ENCODE data around the gene CDRT4. TPM values are rescaled to one million over a fixed set of nuclear protein-coding genes. Genes with fewer than 3 reads are reported as not detected.

CDRT4 gene
- polyA plus RNA-seq, 1 experiment, result 4.1 TPM

- Histone ChIP-seq H3K27ac (ENCODE audit: low read depth, low read length) (no peak overlapping the region), H3K9me3 (ENCODE audit: control insufficient read depth, insufficient read depth, low read length) (no peaks in the 10 kb centered on the region), H3K4me3 (ENCODE audit: low read depth, low read length) (no peak overlapping the region), H3K27me3 (ENCODE audit: control insufficient read depth, insufficient read depth, low read length) (no peaks in the 10 kb centered on the region)
- no peak for DNase-seq (ENCODE audit: low read depth, low spot score)
- TF ChIP-seq, protein P1, sequence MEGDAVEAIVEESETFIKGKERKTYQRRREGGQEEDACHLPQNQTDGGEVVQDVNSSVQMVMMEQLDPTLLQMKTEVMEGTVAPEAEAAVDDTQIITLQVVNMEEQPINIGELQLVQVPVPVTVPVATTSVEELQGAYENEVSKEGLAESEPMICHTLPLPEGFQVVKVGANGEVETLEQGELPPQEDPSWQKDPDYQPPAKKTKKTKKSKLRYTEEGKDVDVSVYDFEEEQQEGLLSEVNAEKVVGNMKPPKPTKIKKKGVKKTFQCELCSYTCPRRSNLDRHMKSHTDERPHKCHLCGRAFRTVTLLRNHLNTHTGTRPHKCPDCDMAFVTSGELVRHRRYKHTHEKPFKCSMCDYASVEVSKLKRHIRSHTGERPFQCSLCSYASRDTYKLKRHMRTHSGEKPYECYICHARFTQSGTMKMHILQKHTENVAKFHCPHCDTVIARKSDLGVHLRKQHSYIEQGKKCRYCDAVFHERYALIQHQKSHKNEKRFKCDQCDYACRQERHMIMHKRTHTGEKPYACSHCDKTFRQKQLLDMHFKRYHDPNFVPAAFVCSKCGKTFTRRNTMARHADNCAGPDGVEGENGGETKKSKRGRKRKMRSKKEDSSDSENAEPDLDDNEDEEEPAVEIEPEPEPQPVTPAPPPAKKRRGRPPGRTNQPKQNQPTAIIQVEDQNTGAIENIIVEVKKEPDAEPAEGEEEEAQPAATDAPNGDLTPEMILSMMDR (IDR thresholded peaks at IDR 0.05; ENCODE audit: low read depth, low read length), result no peak
- POLR2A ChIA-PET, result no interaction called here
- CTCF ChIA-PET, result no interaction called here
Observed at GRCh38 chr17:15403276-15403939, 64.0 kb downstream of the CDRT4 start.

GRCh38 chr17:15399443-15399842, 68.0 kb downstream of the CDRT4 start:
- CTCF ChIA-PET, result interaction anchor here (1.3 kb wide), 1 partner anchor 37 kb away, joined by 3 read pairs; no protein-coding TSS in a partner anchor
- Histone ChIP-seq H3K27me3 (ENCODE audit: control insufficient read depth, insufficient read depth, low read length) (no peaks in the 10 kb centered on the region), H3K4me3 (ENCODE audit: low read depth, low read length) (no peak overlapping the region), H3K27ac (ENCODE audit: low read depth, low read length) (no peak overlapping the region), H3K9me3 (ENCODE audit: control insufficient read depth, insufficient read depth, low read length) (no peaks in the 10 kb centered on the region)
- TF ChIP-seq, protein P1 (IDR thresholded peaks at IDR 0.05; ENCODE audit: low read depth, low read length), result no peak
- POLR2A ChIA-PET, result no interaction called here
- no peak for DNase-seq (ENCODE audit: low read depth, low spot score)

- TF ChIP-seq, protein P1 (IDR thresholded peaks at IDR 0.05; ENCODE audit: low read depth, low read length), result no peak
- Histone ChIP-seq H3K27ac (ENCODE audit: low read depth, low read length) (peak overlapping the region; percentile 21), H3K27me3 (ENCODE audit: control insufficient read depth, insufficient read depth, low read length) (no peaks in the 10 kb centered on the region), H3K9me3 (ENCODE audit: control insufficient read depth, insufficient read depth, low read length) (no peaks in the 10 kb centered on the region), H3K4me3 (ENCODE audit: low read depth, low read length) (no peak overlapping the region)
- ChIA-PET CTCF (interaction anchor here (1.3 kb wide), 1 partner anchor 37 kb away, joined by 3 read pairs; no protein-coding TSS in a partner anchor), POLR2A (interaction anchor here (0.7 kb wide), 1 partner anchor 35 kb away, joined by 4 read pairs; no protein-coding TSS in a partner anchor)
- no peak for DNase-seq (ENCODE audit: low read depth, low spot score)
Observed at GRCh38 chr17:15398736-15399331, 68.6 kb downstream of the CDRT4 start.

GRCh38 chr17:15398291-15398690, 69.1 kb downstream of the CDRT4 start:
- CTCF ChIA-PET, result interaction anchor here (1.3 kb wide), 1 partner anchor 38 kb away, joined by 3 read pairs; no protein-coding TSS in a partner anchor
- no peak overlapping the region for H3K4me3 ChIP-seq (ENCODE audit: low read depth, low read length)
- DNase-seq (ENCODE audit: low read depth, low spot score), result no peak
- TF ChIP-seq, protein P1 (IDR thresholded peaks at IDR 0.05; ENCODE audit: low read depth, low read length), result no peak
- H3K27ac ChIP-seq (ENCODE audit: low read depth, low read length), result no peak overlapping the region
- H3K27me3 ChIP-seq (ENCODE audit: control insufficient read depth, insufficient read depth, low read length), result no peaks in the 10 kb centered on the region
- POLR2A ChIA-PET, result interaction anchor here (0.7 kb wide), 1 partner anchor 34 kb away, joined by 4 read pairs; no protein-coding TSS in a partner anchor
- H3K9me3 ChIP-seq (ENCODE audit: control insufficient read depth, insufficient read depth, low read length), result no peaks in the 10 kb centered on the region

DNA sequence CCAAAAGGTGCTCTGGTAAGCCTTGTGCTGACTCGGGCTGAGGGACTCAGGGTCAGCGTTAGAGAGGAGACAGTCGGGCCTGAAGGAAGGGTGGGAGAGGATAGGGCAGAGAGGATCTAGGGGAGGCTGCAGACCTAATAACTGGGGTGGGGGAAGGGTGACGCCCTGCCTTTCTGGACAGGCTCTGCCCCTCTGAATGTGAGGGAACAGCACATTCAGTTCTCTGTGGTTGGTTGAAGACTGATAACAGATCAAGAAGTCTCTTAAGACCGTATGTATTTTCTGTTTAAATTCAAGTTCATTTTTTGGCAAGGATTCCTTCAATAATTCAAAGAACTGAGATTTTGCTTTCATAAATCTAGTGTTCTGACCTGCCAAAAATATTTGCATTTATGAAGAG, 69.8 kb downstream of the CDRT4 start:
- ChIA-PET POLR2A (no interaction called here), CTCF (no interaction called here)
- no peaks in the 10 kb centered on the region for H3K27me3 ChIP-seq (ENCODE audit: control insufficient read depth, insufficient read depth, low read length)
- TF ChIP-seq, protein P1 (IDR thresholded peaks at IDR 0.05; ENCODE audit: low read depth, low read length), result no peak
- H3K9me3 ChIP-seq (ENCODE audit: control insufficient read depth, insufficient read depth, low read length), result no peaks in the 10 kb centered on the region
- DNase-seq (ENCODE audit: low read depth, low spot score), result no peak
- no peak overlapping the region for H3K27ac ChIP-seq (ENCODE audit: low read depth, low read length)
- no peak overlapping the region for H3K4me3 ChIP-seq (ENCODE audit: low read depth, low read length)
